DMS79 treated with DMSO at 0.1 percent for 48 hours (cell line): ENCODE results near the gene MYL12A.
A peak's percentile ranks its signal among the peaks of the same experiment; 100 is the strongest.
"Not testable (repeated sequence)": the region's sequence is repeated elsewhere in the genome, so short reads cannot be mapped to it uniquely, and the experiment has no call there.

Experiments used
- DNase-seq: peaks from one replicate; lab custom pipeline; 2025; lab: John Stamatoyannopoulos, UW

Gene MYL12A

DNA sequence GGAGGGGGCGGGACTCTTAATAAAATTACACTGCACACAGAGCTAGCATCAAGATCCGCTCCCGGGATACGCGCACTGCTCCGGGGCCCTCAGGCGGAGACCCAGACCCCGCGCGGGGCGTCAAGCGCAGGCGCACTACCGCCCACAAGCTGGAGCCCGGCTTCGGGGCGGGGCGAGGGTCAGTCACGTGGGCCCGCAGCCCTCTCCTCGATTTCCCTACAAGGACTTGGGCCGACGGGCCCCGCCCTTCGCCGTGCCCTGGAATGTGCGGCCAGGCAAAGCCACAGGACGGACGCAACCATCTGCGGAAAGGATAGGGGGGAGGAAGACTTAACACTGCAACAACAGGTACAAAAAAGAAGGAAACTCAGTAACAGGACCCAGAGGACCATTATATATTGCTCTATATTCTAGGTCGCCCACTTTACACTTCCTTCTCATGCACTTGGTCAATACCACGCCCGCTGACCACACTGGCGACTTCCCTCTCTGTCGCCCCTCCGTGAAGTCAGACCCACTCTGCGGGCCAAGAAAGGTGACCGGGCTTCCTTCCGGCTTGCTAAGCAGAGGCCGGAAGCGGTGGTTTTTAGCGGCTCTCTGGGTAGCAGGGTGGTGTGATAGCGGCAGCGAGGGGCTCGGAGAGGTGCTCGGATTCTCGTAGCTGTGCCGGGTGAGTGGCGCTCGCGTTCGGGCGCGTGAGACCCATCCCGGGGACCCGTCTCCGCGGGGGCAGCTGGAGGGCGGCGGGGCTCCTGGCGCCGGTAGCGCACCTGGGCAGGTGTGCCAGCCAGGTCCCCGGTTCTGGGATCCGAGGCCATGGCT lies at the start of gene MYL12A:
TSS of gene MYL12A (plus strand) at position 562 of the 822 bp plus-strand sequence. CDS start 5,447 bp downstream, outside the sequence.
- peak; percentile 96 for DNase-seq

DNA sequence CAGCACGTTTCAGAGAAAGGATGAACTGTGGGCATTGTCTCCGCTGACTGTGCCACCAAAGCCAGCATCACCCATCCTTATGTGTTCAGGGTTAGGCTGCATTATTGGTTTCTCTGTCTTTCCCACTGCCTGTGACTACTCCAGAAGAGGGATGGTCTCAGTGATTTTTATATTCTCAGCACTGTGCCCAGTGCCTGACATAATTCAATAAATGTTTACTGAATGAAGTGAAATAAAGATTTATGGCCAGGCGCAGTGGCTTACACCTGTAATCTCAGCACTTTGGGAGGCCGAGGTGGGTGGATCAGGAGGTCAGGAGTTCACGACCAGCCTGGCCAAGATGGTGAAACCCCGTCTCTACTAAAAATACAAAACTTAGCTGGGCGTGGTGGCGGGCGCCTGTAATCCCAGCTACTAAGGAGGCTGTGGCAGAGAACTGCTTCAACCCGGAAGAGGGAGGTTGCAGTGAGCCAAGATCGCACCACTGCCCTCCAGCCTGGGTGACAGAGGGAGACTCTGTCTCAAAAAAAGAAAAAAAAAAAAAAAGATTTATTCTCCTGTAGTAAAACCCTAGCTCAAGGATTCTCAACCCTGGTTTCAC lies 49.2 kb upstream of the MYL12A start:
- not testable (repeated sequence) for DNase-seq

- no peak for DNase-seq
Observed at GRCh38 chr18:3199942-3200645, 47.5 kb upstream of the MYL12A start.

DNA sequence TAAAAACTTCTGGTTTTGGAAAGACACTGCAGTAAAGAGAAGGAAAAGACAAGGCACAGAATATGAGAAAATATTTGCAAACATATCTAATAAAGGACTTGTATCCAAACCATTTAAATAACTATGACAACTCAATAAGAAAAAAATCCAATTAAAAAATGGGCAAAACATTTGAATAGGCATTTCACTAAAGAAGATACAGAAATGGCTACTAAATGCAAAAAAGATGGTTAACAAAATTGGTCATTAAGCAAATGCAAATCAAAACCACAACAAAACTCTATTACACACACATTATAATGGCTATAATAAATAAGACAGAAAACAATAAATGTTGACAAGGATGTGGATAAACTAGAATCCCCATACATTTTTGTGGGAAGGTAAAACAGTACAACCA lies 42.4 kb upstream of the MYL12A start:
- DNase-seq: no peak

DNA sequence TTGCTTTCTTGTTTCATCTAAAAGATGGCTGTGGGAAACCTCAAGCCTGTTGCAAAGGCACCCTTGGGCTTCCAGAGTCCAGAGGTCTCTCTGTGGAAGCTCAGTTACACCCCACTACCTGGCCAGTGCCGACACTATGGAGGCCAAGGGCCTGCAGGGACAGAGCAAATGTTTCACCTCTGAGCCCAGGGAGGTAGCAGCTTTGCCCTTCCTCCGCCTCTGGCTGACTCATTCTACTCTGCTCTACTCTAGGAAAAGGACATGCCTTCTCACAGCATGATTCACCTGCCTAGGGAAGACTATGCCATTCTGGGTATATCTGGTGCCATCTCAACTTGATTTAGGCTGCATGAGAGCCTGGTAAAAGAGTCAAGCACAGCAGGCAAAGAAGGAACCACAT lies 40.0 kb upstream of the MYL12A start:
- no peak for DNase-seq

- DNase-seq: no peak
Observed at GRCh38 chr18:3209859-3210569, 37.6 kb upstream of the MYL12A start.

DNA sequence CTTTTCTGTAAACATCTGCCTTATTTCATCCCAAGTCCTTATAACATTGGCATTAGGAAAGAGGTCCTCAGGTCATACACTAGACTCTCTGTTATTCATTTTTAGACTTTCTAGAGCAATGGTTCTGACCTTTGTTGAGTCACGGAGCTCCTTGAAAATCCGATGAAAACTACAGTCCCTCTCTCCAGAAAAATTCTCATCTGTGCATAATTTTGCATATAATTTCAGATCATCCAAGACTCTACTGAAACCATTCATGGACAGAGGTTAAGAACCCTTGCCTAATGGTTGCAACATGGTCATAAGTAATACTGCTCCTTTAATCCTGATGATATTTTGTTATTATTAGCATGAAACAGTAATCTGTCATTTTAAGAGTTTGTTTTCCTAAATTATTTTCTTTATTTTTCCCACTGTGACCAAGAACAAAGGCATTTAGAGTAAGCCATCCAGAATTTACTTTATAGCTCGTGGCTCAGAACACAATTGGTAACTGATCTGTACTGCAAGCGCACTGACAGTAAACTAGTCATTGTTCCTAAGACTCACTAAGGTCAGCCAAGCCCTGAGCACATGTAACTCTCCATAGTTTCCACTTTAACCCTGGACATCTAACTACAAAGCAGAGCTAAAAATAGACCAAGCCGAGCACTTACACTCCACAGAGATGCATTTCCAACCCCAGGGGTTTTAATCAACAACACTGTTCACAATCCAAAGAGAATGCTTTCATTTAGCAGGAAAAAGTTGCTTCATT lies 36.2 kb upstream of the MYL12A start:
- no peak for DNase-seq

DNA sequence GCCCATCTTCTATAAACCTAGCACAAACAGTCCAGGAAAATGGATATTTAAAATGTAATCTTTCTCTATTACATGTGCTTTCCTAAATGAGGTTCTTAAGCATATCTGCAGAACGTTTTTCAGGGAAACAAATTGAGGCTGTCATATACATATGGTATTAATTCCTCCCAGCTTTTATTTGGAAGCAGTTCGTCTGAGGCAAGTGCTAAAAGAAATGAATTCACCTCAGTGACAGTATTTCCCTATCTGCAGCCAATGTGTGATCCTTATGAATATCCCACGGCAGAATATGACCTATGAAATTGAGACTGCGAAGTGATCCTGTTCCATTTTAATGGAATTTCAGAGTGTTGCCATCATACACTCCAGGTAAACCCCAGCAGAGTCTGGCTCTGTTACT lies 34.9 kb upstream of the MYL12A start:
- no peak for DNase-seq

DNA sequence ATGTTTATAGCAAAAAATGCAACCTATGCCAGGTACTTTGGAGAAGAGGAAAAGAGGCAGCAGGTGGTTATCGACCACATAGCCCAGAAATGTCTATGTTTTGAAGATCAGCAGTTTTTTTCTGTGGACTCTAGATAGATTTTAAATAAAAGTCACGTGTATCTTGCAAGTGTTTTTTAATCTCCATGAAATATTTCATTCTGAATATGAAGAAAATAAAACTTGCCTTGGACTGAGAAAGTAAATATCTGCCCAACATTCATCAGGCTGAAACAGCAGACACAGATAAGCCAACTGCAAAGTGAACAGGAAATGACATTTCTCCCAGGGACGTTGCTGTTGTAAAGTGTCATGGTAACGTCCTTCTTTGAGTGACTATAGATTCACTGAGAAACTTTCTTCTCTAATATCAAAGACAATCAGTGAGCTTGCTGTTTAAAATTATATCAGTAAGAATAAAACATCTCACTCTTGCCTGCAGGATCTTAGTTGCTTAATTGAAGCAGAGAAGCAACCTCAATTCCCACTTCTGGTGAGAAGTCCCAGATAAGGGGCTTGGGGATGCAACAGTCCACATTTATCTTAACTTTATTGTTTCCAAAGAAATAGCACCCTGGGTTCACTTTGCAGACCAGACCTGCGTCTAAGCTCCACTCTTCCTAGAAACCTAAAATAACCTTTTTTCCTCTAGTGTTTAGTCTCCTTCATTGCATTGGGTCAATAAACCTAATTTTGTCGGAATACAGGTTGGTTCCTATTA lies 34.1 kb upstream of the MYL12A start:
- no peak for DNase-seq

DNA sequence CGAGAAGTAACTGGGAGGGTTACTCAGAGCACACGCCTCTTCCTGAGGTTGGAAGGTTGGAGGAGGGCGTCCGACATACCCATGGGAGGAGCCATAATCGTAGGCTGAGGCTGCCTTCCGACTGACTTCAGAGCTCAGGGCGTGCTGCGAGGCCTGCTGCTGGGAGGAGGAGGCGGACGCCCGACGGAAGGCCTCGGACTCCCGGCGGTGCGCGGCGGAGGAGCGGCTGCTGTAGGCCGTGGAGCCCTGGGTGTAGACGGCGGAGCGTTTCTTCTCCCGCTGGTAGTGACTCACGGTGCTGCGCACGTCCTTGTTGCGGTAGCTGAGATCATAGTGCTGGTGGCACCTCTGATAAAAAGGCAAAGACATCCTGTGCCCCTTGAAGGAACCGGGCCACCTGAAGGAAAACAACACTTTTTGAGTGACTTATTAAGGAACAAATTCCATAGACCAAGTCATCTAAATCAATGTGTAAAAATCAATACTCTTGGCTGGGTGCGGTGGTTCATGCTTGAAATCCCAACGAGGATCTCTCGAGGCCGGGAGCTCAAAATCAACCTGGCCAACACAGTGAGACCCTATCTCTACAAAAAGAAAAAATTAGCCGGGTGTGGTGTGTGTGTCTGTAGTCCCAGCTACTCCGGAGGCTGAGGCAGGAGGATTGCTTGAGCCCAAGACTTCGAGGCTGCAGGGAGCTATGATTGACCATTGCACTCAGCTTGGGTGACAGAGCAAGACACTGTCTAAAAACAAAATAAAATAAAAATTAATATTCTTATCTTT lies 32.6 kb upstream of the MYL12A start:
- DNase-seq: no peak

- DNase-seq: no peak
Observed at GRCh38 chr18:3216987-3217386, 30.6 kb upstream of the MYL12A start.

DNA sequence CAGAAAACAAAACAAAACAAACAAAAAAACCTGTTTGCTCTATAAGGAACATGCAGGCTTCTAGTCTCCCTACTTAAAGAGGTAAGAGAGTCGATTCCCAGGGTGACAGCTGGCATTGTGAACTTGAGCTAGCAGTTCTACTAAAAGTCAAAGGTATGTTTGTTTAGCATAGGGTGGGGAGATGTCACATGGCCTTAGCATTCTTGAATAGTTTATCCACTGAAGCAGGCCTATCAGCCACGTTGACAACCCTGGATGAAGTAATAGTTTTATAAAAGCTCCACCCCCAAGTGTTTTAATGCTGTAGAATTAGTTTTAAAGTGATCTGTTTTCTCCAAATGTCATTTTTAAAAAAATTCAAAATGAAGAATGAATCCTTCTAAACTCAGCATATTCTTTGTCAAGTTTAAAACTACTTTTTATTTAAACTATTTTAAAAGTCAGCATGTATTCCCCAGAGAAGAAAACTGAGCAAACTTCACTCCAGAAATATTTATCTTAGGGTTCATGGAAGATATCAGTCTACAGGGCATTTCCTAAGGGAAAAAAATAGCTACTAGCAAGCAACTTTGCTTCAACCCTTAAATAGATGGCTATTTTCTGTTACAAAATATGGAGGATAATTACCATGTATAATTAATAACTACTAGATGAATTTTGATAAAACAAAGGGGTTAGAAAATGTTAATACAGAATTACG lies 29.5 kb upstream of the MYL12A start:
- no peak for DNase-seq

DNA sequence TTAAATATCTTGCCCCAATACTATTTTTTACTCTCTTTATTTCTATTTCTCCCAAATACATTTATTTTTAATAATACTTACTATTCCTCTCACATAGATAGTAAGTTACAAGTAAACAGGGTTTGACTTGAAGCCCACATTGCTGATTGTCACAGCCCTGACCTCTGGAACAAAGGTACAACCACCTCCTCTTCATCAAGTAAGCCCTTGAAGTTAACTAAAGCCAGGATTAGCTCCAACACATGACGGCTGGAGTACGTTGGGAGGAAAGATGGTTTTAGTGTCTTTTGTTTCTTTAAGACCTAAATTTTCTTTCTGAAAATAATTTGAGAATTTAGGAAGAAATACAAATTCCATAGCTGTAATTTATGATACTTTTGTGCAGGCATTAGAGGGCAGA lies 28.8 kb upstream of the MYL12A start:
- no peak for DNase-seq

DNA sequence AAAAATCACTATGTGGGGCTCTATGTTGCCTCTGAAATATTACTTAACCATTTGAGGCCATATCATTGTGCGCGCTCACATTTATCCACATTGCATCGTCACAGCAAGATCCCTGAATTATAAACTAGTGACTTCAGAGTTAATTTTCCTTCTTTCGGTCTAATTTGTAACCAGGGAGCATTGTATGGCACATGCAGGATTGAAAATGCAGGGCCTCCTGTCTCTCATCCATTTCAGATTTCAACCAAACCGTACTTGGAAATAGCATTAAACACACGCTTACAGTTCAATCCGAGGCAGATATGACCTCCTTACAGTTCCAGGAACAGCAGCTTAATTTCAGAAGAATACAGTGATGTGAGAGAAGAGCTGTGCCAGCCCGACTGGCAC lies 28.4 kb upstream of the MYL12A start:
- no peak for DNase-seq

GRCh38 chr18:3219631-3220335 lies 27.8 kb upstream of the MYL12A start, which contains the start of gene MYOM1:
Gene MYOM1, minus strand, starts transcription at chr18:3219968. Its CDS starts 4,745 bp downstream, at chr18:3215223.
- DNase-seq: no peak

DNA sequence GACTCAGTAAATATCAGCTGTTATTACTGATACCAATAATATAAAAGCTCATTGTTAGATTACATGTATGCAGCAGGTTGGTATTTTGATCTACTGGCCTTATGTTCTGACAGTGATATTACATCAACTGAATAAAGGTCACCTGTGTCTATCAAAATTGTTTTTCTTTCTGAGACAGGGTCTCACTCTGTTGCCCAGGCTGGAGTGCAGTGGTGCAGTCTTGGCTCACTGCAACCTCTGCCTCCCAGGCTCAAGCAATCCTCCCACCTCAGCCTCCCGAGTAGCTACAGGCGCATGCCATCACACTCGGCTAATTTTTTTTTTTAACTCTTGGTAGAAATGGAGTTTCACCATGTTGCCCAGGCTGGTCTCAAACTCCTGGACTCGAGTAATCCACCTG lies 26.7 kb upstream of the MYL12A start:
- not testable (repeated sequence) for DNase-seq

DNA sequence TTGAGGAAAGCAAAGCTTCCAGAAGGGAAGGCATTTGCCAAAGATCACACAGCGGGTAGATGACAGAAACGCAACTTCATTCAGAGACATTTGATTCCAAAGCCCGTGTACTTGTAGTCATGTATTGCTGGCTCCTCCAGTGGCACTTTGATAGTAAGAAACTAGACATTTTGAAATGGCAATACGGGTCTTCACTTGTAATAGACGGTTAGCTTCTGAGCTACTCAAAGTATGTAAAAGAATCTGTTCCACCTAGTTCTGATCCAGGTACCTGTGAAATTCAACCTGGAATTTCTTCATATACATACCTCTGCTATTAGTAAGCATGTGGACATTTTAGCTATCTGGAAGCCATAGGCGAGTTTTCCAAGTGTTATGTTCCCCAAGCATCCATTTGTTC lies 26.1 kb upstream of the MYL12A start:
- DNase-seq: no peak

DNA sequence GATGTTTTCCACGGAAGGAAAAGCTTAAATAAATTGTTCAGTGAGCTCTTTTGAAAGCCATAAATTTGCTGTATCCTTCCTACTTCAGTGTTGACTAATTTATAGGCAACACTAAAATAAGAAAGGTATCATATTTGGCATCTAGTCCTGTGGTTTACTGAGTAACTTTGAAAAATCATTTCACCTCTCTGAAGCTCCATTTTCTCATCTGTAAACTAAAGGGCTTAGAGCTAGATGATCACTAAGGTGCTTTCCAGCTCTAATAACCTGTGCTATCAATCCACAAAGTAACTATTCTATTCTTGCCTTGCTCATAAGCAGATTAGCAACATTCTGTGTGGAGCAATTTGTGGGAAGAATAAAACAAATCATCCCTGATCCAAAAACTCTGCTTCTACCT lies 24.2 kb upstream of the MYL12A start:
- DNase-seq: no peak

DNA sequence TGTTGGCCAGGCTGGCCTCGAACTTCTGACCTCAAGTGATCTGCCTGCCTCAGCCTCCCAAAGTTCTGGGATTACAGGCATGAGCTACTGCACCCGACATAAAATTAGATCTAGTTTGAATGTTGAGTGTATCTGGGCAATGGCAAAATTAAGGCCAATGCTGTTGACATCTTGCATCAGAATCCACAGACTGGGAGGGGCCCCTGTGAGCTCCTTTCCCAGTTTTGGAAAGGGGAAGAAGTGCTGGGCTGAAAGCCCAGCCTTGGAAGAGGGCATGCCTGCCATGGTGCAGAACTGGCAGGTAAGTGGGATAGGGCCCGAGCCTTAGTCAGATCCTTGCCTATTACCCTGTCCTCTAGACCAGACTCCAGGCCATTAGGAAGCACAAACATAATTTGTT lies 23.4 kb upstream of the MYL12A start:
- no peak for DNase-seq
